ENCODE measurements around the gene CHN2.

CHN2 gene

GRCh38 chr7:29445736-29446135 is 251.2 kb downstream of the CHN2 start:
- DNase-seq = no peak

DNA sequence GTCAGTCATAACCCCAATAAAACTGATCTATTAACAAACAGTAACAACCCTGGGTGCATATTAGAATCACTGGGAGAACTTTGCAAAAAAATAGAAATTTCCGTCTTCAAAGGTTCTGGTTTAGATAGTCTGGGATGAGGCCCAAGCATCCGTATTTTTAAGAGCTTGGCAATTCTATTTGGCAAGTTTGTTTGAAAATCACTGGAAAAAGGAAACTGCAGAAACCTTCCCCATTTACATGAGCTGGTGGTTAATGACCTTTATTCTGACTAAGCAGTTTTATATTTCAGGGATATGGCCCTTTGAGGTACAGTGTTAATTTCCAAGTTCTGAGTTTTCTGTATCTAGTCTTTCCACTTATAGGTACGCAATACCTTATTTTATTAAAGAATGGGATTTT is 253.3 kb downstream of the CHN2 start:
- DNase-seq = no peak

GRCh38 chr7:29449569-29450260 is 255.1 kb downstream of the CHN2 start:
- no peak for DNase-seq

DNA sequence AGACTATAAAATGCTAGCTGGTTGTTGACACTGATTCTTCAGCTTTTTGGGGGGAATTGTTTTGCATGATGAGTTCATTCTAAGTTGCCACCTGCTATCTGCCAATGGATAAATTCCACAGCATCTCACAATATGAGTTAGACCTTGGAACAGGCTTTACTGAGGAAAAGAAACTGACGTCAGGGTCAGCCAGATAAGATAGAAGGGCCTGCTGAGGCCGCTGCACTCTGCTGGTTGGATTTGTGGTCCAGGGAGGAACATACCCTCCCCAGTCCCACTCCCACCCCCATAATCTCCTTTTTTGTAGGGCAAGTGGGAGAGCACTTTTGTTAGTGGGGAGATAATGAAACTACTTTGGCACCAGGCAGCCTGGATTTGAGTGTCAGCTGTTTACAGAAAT is 258.4 kb downstream of the CHN2 start:
- no peak for DNase-seq

- no peak for DNase-seq
Observed at GRCh38 chr7:29454464-29454863, 259.9 kb downstream of the CHN2 start.

- no peak for DNase-seq
Observed at GRCh38 chr7:29454899-29455451, 260.4 kb downstream of the CHN2 start.

DNA sequence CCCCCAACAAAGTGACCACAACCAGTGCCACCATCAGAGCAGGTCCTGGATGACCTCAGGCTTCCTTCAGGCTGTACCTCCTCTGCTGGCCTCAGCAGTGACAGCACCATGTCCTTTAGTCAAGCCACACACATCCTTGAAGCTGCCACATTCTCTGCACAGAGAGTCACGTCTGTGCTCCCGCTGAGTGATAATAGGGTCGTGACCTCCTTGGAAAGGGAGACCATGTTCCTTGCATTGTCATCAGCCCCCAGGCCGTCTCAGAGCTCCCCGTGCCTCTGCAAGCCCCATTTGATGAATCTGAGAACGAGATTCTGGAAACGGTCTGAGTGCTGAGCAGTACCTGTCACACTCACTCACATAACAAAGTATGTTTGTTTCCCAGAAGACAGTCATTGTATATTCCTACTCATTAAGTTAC is 262.6 kb downstream of the CHN2 start:
- DNase-seq = no peak

GRCh38 chr7:29457565-29458011 is 263.0 kb downstream of the CHN2 start:
- DNase-seq = peak; percentile 32

GRCh38 chr7:29458933-29459332 is 264.4 kb downstream of the CHN2 start:
- DNase-seq = no peak

DNA sequence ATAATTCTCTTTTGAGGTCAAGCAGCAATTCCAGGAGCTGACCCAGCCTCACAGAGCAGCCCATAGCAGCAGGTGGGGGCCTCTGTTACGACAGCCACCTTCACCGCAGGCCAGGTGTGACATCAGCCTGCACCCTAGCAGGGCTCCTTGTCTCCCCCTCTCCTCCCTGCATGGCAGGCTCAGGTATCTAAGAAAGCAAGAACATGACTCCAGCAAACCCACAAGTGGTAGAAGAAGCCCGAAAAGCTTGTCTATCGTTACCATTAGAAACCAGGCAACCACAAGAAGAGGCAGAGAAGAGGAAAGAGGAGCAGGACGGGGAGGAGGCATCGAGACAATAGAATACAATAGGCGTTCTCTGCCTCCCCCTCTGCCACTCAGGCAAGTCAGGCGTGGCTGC is 265.0 kb downstream of the CHN2 start:
- DNase-seq = no peak

DNA sequence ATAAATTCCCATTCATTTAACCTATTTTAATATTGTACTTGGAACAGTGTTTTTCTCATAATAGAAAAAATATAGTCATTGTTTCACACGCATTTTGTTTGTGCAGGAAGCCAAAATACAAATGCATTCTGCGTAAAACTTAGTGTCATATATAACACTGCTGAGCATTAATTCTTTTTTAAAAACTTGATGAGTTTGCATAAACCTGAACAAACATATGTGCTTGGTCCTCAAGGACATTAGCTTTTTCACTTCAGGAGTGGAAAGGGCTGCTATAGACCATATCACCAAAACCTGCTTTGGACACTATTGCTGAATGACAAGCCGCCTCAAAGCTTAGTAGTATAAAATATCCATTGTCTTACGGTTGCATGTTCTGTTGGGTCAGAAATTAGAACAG is 267.4 kb downstream of the CHN2 start:
- no peak for DNase-seq

GRCh38 chr7:29463504-29464158 is 269.1 kb downstream of the CHN2 start:
- DNase-seq = no peak

GRCh38 chr7:29464753-29465152 is 270.2 kb downstream of the CHN2 start:
- DNase-seq = no peak

DNA sequence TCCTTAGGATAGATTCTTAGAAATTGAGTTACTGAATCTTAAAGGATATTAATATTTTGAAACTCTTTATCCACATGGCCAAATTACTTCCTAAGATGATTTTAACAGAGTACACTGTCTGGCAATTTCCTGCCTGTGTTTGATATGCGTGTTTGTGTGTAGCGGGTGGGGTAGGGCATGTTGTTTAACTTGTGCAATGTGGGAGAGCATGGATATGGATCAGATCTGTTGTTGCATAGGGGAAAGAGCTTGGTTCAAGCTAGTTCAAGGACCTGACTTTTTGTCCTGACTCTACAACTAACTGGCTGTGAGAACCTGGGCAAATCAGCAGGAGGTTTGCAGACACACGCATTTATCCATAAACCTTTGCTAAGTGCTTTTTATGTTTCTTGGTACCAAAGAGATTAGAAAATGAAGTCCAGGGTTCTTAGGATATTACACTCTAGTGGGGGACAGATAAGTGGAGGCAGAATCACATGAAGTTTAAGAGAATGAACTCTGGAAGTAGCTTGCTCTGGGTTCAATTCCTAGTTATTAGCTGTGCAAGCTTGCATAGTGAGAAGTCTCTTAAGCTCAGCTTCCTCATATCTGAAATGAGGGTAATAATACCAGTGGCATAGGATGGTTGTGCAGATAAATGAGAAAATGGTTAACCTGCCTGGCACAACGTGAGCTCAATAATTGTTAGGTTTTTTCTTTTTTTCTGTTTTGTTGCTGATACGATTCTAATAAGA is 272.8 kb downstream of the CHN2 start:
- DNase-seq = no peak

DNA sequence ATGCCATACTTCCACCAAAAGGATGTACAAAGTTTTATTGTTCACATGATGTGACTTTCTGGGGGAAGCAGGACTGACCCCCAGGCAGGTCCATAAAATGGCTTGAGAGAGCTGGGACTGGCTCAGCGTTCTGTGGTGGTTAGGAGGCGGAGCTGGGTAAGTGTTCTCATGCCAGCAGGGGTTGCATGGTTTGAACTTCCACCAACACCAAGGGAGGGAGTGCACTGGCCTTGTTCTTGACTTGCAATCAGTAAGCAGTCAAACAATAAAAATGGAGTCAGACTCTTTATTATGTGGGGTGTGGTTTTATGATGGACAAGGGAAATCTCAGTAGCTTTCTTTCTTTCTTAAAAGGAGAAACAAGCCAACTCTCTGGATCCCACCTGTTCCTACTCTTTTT is 273.6 kb downstream of the CHN2 start:
- DNase-seq = no peak

DNA sequence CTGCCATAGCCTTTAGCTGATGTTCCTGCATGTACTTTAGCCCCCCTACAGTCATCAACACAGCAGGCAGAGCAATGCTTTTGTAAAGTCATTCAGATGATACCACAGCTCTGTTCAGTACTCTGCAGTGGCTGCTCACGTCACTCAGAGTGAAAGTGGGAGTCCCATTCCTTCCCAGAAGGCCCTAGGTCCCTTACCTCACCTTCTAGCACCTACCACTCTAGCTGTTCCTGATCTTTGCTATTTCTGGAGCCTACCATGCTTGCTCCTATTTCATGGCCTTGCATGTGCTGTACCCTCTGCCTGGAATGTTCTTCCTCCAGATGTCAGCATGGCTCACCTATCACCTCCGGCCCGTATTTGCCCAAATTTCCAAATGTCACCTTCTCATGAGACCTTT is 274.7 kb downstream of the CHN2 start:
- DNase-seq = no peak

- DNase-seq = no peak
Observed at GRCh38 chr7:29469976-29470557, 275.5 kb downstream of the CHN2 start.

GRCh38 chr7:29471444-29472138 is 277.0 kb downstream of the CHN2 start:
- no peak for DNase-seq

GRCh38 chr7:29476916-29477315 is 282.3 kb downstream of the CHN2 start:
- DNase-seq = no peak

- DNase-seq = no peak
Observed at GRCh38 chr7:29478226-29478625, 283.7 kb downstream of the CHN2 start.

DNA sequence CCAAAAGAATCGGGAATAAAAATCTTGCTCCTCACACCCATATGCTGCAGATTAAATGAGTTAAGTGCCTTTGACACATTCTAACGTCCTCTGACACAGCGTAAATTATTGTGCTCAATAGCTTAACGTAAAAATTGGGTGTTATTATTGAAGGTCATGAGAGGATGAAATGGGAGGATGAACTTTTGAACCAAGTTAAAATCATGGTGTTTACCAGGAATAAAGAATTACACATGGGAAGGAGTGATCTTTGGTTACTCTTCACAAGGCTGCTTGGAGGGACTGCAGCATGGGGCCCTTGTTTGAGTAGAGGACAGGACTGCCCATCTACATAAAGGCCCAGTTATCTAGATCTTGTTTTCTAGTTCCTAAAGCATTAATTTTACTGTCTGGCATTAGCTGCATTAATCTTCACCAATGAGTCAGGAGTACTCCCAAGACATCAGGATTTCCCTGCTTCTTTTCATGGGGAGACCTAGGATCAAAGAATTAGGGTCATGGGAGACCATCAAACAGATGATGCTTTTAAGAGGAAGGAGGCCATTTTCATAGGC is 284.2 kb downstream of the CHN2 start:
- DNase-seq = no peak
